Mesenchymal stem cell (in vitro differentiated cells and primary cell): Measurements from ENCODE around the gene EXTL1.

ENCODE experiments used
- DNase-seq: peaks from one replicate; pipeline ENCODE4 v3.0.0-alpha.2; 2013
- H2AFZ ChIP-seq: one replicate; pipeline ENCODE4 v1.6.1; 2013; ENCODE audit warnings: low read depth, mild to moderate bottlenecking, control low read depth, inconsistent platforms, low read length, moderate library complexity
- H2AK5ac ChIP-seq: 2 replicates; pipeline ENCODE4 v1.6.1; 2013; ENCODE audit warnings: low read length, moderate library complexity, mild to moderate bottlenecking, inconsistent platforms; ENCODE audit not compliant: severe bottlenecking
- H2BK120ac ChIP-seq: one replicate; pipeline ENCODE4 v1.6.1; 2013; ENCODE audit warnings: low read depth, mild to moderate bottlenecking, inconsistent platforms, low read length, moderate library complexity
- H2BK12ac ChIP-seq, 2 experiments: one replicate each; pipeline ENCODE4 v1.6.1; 2013; ENCODE audit warnings: inconsistent platforms in 2 of 2, low read length in 2 of 2, mild to moderate bottlenecking in 2 of 2, moderate library complexity in 2 of 2, control low read depth in 1 of 2
- H2BK15ac ChIP-seq: one replicate; pipeline ENCODE4 v1.6.1; 2013; ENCODE audit warnings: mild to moderate bottlenecking, low read depth, inconsistent platforms; ENCODE audit not compliant: poor library complexity, severe bottlenecking
- H2BK5ac ChIP-seq: 2 replicates; pipeline ENCODE4 v1.6.1; 2013; ENCODE audit warnings: low read depth, mild to moderate bottlenecking, low read length, control low read depth, inconsistent platforms; ENCODE audit not compliant: poor library complexity, severe bottlenecking
- H3K14ac ChIP-seq, 2 experiments: one replicate each; pipeline ENCODE4 v1.6.1; 2013; ENCODE audit warnings: inconsistent platforms in 2 of 2, low read length in 2 of 2, control low read depth in 1 of 2, mild to moderate bottlenecking in 1 of 2, moderate library complexity in 1 of 2
- H3K18ac ChIP-seq, 2 experiments: one replicate each; pipeline ENCODE4 v1.6.1; 2013; ENCODE audit warnings: inconsistent platforms in 2 of 2, low read length in 2 of 2, control low read depth in 1 of 2, low read depth in 1 of 2, mild to moderate bottlenecking in 1 of 2
- H3K23ac ChIP-seq, 2 experiments: one replicate each; pipeline ENCODE4 v1.6.1; 2013; ENCODE audit warnings: inconsistent platforms in 2 of 2, low read length in 2 of 2, mild to moderate bottlenecking in 2 of 2, moderate library complexity in 2 of 2, control low read depth in 1 of 2
- H3K27ac ChIP-seq: 2 replicates; pipeline ENCODE4 v1.5.1; 2013; ENCODE audit warnings: mild to moderate bottlenecking, moderate library complexity, low read length, control low read depth, inconsistent platforms; ENCODE audit not compliant: poor library complexity, severe bottlenecking
- H3K27me3 ChIP-seq, 2 experiments: 2 replicates each; pipeline versions ENCODE4 v1.6.1 to v1.7.0; 2013; ENCODE audit warnings: low read length in 2 of 2, mild to moderate bottlenecking in 2 of 2, moderate library complexity in 2 of 2, control low read depth in 1 of 2, inconsistent platforms in 1 of 2; ENCODE audit not compliant: control insufficient read depth in 1 of 2, insufficient read depth in 1 of 2
- H3K36me3 ChIP-seq, 2 experiments: 2 replicates each; pipeline versions ENCODE4 v1.6.1 to v1.7.0; 2013; ENCODE audit warnings: low read length in 2 of 2, control low read depth in 1 of 2, inconsistent platforms in 1 of 2, low read depth in 1 of 2, mild to moderate bottlenecking in 1 of 2; ENCODE audit not compliant: insufficient read depth in 2 of 2, control insufficient read depth in 1 of 2
- H3K4ac ChIP-seq, 2 experiments: one replicate each; pipeline ENCODE4 v1.6.1; 2013; ENCODE audit warnings: inconsistent platforms in 2 of 2, low read length in 2 of 2, mild to moderate bottlenecking in 2 of 2, moderate library complexity in 2 of 2, control low read depth in 1 of 2, low read depth in 1 of 2
- H3K4me1 ChIP-seq: 2 replicates; pipeline ENCODE4 v1.6.1; 2013; ENCODE audit warnings: low read depth, low read length, control low read depth; ENCODE audit not compliant: control insufficient read depth, insufficient read depth
- H3K4me2 ChIP-seq: 2 replicates; pipeline ENCODE4 v1.6.1; 2013; ENCODE audit warnings: low read length, mild to moderate bottlenecking, inconsistent platforms; ENCODE audit not compliant: poor library complexity, severe bottlenecking
- H3K4me3 ChIP-seq, 2 experiments: 2 replicates each; pipeline versions ENCODE4 v1.5.1 to v1.7.0; 2013; ENCODE audit warnings: low read length in 2 of 2, mild to moderate bottlenecking in 2 of 2, control low read depth in 1 of 2, low read depth in 1 of 2; ENCODE audit not compliant: insufficient read depth in 1 of 2
- H3K79me1 ChIP-seq: replicated peaks from 2 replicates; pipeline ENCODE4 v1.6.1; 2013; ENCODE audit warnings: mild to moderate bottlenecking, control low read depth, low read length, inconsistent platforms; ENCODE audit not compliant: poor library complexity, severe bottlenecking
- H3K9ac ChIP-seq: 2 replicates; pipeline ENCODE4 v1.7.0; 2013; ENCODE audit warnings: mild to moderate bottlenecking, low read length, moderate library complexity
- H3K9me3 ChIP-seq: 2 replicates; pipeline ENCODE4 v1.7.0; 2013; ENCODE audit warnings: mild to moderate bottlenecking, low read length; ENCODE audit not compliant: control insufficient read depth
- H4K8ac ChIP-seq: one replicate; pipeline ENCODE4 v1.6.1; 2013; ENCODE audit warnings: inconsistent platforms, mild to moderate bottlenecking, low read length, moderate library complexity
- H4K91ac ChIP-seq: one replicate; pipeline ENCODE4 v1.6.1; 2013; ENCODE audit warnings: mild to moderate bottlenecking, low read length, inconsistent platforms
- whole genome bisulfite sequencing: methylation state at CpG from one replicate; pipeline ENCODE4 v1.1.7; 2013; ENCODE audit warnings: mixed read lengths; 5-methylcytosine and 5-hydroxymethylcytosine counted together

The EXTL1 gene

DNA sequence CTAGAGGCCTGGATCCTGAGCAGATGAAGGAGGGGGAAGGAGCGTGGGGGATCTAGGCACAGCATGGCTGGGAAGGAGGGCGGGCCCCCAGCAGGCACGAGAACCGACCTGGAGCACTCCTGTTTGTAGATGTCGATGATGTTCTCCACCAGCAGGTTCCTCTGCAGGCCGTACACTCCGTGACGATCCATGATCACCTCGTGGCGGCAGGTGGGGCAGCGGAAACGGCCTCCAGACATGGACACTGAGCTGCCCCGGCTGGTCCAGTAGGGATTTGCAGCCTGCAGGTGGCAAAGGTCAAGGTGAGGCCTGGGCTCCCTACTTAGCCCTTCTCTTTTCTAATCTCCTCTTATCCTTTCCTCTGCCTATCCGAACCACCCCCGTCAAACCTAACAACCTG is 44.6 kb downstream of the EXTL1 start:
- no peak overlapping the region for H2BK5ac ChIP-seq
- H3K79me1 ChIP-seq, result no peaks in the 10 kb centered on the region
- peaks cover 46 to 65% of the 10 kb centered on the region in 2 experiments for H3K27me3 ChIP-seq
- H3K4me1 ChIP-seq, result peaks cover 12% of the 10 kb centered on the region
- no peak overlapping the region for H3K4me3 ChIP-seq
- H3K36me3 ChIP-seq, result no peaks in the 10 kb centered on the region
- H3K4me2 ChIP-seq, result no peak overlapping the region
- H2AK5ac ChIP-seq, result no peak overlapping the region
- WGBS, result 88% methylated on average over 15 of the region's 15 CpGs
- H3K18ac ChIP-seq, result no peak overlapping the region
- H3K14ac ChIP-seq, result no peak overlapping the region
- H3K9me3 ChIP-seq, result no peaks in the 10 kb centered on the region
- H2AFZ ChIP-seq, result no peak overlapping the region
- H2BK15ac ChIP-seq, result peak overlapping the region; percentile 49
- H3K9ac ChIP-seq, result no peak overlapping the region
- H2BK12ac ChIP-seq, result no peak overlapping the region
- H3K27ac ChIP-seq, result no peak overlapping the region
- no peak overlapping the region for H4K8ac ChIP-seq
- no peak overlapping the region for H2BK120ac ChIP-seq
- H4K91ac ChIP-seq, result peak overlapping the region; percentile 76
- no peak for DNase-seq
- no peak overlapping the region for H3K4ac ChIP-seq
- no peak overlapping the region for H3K23ac ChIP-seq

GRCh38 chr1:26066857-26067256 is 45.3 kb downstream of the EXTL1 start:
- Histone ChIP-seq H3K14ac (no peak overlapping the region), H4K91ac (no peak overlapping the region), H3K4me2 (no peak overlapping the region), H2BK12ac (no peak overlapping the region), H3K27me3 (peaks cover 44 to 65% of the 10 kb centered on the region in 2 experiments), H3K23ac (no peak overlapping the region), H3K9me3 (no peaks in the 10 kb centered on the region), H4K8ac (peak overlapping the region; percentile 53), H2BK120ac (no peak overlapping the region), H3K27ac (no peak overlapping the region), H3K79me1 (no peaks in the 10 kb centered on the region), H3K18ac (peak overlapping the region in 1 of 2 experiments; percentile 49), H2AFZ (no peak overlapping the region), H2BK5ac (no peak overlapping the region), H2BK15ac (no peak overlapping the region), H3K36me3 (no peaks in the 10 kb centered on the region), H3K4me3 (peak overlapping the region in 1 of 2 experiments; percentile 60), H3K4me1 (peaks cover 12% of the 10 kb centered on the region), H3K9ac (peak overlapping the region; percentile 27), H3K4ac (no peak overlapping the region), H2AK5ac (no peak overlapping the region)
- no peak for DNase-seq
- 61% methylated on average over 3 of the region's 4 CpGs for WGBS

DNA sequence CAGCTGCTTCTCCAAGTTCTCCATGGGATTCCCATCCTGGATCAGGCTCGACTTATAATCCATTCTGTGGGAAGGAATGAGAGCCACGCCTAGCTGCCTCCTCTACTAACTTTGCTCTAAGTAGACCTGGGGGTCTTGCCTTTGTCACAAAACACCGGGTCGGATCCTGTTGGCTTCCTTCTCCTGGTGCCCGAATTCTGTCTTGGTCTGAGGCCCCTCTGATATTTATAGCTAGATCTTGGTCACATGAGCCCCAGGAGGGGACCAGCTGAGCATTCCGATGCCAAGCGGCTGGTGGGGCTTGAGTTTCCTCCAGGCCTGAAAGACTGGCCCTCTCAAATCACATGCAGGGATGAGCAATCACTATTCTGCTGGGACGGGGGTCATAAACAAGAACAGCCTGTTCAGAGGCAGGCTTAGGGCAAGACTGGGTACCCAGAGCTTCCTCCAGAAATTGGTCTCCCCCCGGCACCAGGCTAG is 45.9 kb downstream of the EXTL1 start, which contains the start of gene TRIM63:
TSS of gene TRIM63 (minus strand) at position 199 of the 480 bp plus-strand sequence. CDS start at position 63, 136 bp downstream.
- Histone ChIP-seq H3K4me3 (peak within 1 kb of the TSS in 1 of 2 experiments; percentile 60), H3K36me3 (no peaks in the 10 kb centered on the region), H3K23ac (no peak within 1 kb of the TSS), H3K14ac (no peak within 1 kb of the TSS), H2AFZ (no peak within 1 kb of the TSS), H3K27ac (no peak within 1 kb of the TSS), H2BK12ac (peak within 1 kb of the TSS in 1 of 2 experiments; percentile 59), H2BK15ac (peak within 1 kb of the TSS; percentile 76), H3K9ac (peak within 1 kb of the TSS; percentile 27), H3K79me1 (no peaks in the 10 kb centered on the region), H3K4ac (peak within 1 kb of the TSS in 1 of 2 experiments; percentile 7), H3K18ac (peak within 1 kb of the TSS; percentile 49 to 60), H3K4me2 (no peak within 1 kb of the TSS), H3K27me3 (peaks cover 48 to 70% of the 10 kb centered on the region in 2 experiments), H4K91ac (peak within 1 kb of the TSS; percentile 60), H3K4me1 (peaks cover 12% of the 10 kb centered on the region), H4K8ac (peak within 1 kb of the TSS; percentile 53), H2BK120ac (no peak within 1 kb of the TSS), H2AK5ac (no peak within 1 kb of the TSS), H3K9me3 (no peaks in the 10 kb centered on the region), H2BK5ac (no peak within 1 kb of the TSS)
- WGBS, result 67% methylated on average over 9 of the region's 9 CpGs
- no peak for DNase-seq

- Histone ChIP-seq H2BK12ac (no peak overlapping the region), H2AFZ (no peak overlapping the region), H4K8ac (no peak overlapping the region), H2BK5ac (no peak overlapping the region), H3K27me3 (peaks cover 48 to 86% of the 10 kb centered on the region in 2 experiments), H3K9ac (no peak overlapping the region), H3K4me1 (peaks cover 8% of the 10 kb centered on the region), H3K18ac (no peak overlapping the region), H2AK5ac (no peak overlapping the region), H2BK15ac (no peak overlapping the region), H3K14ac (no peak overlapping the region), H3K79me1 (no peaks in the 10 kb centered on the region), H2BK120ac (no peak overlapping the region), H3K9me3 (no peaks in the 10 kb centered on the region), H3K36me3 (no peaks in the 10 kb centered on the region), H4K91ac (no peak overlapping the region), H3K4me3 (no peak overlapping the region), H3K23ac (no peak overlapping the region), H3K4me2 (no peak overlapping the region), H3K27ac (no peak overlapping the region), H3K4ac (no peak overlapping the region)
- WGBS, result 100% methylated on average over 1 of the region's 1 CpG
- DNase-seq, result no peak
These were observed 48.3 kb downstream of the EXTL1 start for GRCh38 chr1:26069941-26070295.
